NCI-H2227 (cell line): ENCODE measurements around the gene SLC22A14.

Experiments
- DNase-seq: peaks from one replicate; lab custom pipeline; 2025; ENCODE audit not compliant: unreplicated experiment; lab: John Stamatoyannopoulos, UW

The SLC22A14 gene

GRCh38 chr3:38343797-38344594 is 61.9 kb downstream of the SLC22A14 start:
- DNase-seq = no peak

DNA sequence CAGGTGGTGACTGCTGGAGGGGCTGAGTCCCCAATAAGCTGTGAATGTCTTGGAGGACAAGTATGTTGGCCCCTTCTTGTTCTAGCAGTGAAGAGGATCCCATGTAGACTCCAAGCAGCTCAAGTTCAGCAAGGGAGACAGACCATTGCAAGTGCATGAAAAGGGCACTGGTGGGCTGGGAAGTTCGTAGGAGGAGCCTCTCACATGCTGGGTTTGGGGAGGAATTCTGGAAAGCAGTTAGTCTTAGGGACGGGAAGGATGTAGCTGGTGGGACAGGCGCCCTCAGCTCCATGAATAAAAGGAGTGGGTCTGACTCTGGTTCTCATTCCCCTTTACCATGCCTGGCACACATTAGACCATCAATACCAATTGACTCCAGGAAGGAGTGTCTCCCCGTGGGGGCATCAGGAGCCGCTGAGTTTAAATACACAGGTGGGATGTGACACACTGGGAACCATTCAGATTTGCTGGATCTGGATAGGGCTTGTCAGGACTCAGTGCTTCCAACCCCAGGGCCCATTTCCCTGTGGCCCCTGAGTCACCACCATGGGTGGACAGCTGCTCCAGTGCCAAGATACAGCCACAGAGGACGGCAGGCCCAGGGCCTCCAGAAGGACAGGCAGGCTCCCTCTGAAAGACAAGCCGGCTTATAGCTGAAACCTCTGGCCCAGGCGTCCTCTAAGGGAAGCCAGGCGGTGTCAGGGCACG is 63.9 kb downstream of the SLC22A14 start:
- DNase-seq = no peak

DNA sequence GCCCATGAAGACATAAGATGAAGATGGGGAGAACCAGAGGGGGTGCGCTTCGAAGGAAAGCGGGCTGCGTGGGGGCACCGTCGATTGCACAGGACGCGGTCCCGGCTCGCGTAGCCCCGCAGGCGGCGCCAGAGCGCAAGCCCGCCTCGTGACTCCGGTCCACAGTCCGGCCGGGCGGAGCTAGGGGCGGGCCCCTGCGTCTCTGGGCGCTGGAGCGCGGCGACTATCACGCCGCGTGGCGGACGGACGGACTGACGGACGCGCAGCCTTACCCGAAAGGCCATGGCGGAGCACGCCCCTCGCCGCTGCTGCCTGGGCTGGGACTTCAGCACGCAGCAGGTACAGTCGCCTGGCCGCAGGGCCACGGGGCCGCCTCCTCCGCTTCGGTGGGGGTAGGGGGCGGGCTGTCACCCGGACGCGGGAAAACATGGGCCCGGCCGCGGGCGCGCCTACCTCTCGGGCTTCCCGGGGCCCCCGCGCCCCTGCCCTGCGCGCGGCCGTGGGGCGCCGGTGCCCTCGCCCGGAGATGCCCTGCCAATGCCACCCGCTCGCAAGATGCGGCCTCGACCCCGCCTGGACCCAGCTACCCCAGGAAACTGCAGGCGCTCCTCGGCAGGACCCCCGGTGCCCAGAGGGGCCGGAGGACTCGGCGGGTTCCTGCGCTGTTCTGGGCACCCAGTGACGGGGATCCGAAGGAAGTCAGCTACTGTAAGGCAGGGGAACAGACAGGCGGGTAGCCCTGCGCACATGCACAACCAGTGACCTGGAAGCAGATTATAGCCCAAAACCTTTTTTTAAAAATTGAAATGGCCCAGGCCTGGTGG is 64.7 kb downstream of the SLC22A14 start, which contains the start of gene XYLB:
XYLB (plus strand) TSS at position 199 of the 824 bp plus-strand sequence; CDS start at position 283, 84 bp downstream.
- peak; percentile 88 for DNase-seq

DNA sequence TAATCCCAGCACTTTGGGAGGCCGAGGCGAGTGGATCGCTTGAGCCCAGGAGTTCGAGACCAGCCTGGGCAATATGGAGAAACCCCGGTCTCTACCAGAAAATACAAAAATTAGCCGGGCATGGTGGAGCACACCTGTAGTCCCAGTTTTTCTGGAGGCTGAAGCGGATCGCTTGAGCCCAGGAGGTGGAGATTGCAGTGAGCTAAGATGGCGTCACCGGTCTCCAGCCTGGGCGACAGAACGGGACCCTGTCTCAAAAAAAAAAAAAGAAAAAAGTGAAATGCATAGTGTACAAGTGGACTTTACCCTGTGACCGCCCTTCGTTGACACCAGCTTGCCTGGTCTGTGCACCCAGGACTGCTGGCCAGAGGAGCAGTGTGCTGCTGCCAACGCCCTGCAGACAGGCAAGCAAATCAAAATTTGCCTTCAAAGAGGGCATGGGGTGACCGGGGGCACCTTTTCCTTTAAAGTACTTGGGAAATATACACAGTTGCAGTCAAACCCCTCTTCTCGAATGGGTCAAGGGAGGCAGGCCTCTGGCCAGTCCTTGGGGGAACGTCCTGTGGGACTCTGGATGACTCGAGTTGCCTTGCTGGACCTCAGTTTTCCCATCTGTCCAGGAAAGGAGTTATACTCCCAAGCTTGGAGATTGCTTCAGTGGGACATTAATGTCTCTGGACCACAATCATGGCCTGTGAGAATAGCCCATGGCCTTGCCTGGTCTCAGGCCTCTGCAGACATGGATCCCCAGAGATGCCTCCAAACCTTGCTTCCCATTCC is 65.5 kb downstream of the SLC22A14 start:
- DNase-seq = no peak

GRCh38 chr3:38348903-38349302 is 66.8 kb downstream of the SLC22A14 start:
- no peak for DNase-seq

DNA sequence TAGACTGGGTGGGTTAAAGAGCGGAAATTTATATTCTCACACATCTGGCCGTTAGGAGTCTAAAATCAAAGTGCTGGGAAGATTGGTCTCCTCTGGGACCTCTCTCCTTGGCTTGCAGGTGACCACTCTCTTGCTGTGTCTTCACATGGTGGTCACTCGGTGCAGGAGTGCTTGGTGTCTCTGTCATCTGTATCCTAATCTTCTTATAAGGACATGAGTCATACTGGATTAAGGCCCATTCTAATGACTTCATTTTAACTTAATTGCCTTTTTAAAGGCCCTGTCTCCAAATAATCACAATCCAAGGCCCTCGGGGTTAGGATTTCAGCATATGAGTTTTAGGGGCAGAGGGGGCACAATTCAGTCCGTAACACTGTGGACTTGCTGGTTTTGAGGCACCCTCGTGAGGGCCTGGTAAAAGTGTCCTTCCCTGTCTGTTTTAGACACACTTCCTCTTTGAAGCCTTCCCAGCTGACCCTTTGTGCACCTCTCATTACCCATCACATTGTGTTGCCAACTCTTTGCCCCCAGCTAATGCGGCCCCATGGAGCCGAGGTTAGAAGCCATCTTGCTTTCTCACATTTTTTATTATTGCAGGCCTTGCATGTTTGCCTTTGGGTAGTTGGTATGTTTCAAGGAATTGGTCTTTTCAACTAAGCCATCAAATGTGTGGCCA is 67.7 kb downstream of the SLC22A14 start:
- no peak for DNase-seq

DNA sequence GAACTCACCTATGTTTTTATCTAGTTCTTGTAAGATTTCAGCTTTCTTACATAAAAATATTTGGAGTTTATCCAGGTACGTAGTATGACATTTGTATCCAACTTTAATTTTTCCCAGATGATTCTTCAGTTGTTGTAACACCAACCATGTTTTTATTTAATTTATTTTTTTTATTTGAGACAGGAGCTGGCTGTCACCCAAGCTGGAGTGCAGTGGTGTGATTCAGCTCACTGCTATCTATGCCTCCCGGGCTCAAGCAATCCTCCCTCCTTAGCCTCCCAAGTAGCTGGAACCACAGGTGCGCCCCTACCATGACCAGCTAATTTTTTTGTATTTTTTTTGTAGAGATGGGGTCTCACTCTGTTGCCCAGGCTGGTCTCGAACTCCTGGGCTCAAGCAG is 71.1 kb downstream of the SLC22A14 start:
- no peak for DNase-seq

DNA sequence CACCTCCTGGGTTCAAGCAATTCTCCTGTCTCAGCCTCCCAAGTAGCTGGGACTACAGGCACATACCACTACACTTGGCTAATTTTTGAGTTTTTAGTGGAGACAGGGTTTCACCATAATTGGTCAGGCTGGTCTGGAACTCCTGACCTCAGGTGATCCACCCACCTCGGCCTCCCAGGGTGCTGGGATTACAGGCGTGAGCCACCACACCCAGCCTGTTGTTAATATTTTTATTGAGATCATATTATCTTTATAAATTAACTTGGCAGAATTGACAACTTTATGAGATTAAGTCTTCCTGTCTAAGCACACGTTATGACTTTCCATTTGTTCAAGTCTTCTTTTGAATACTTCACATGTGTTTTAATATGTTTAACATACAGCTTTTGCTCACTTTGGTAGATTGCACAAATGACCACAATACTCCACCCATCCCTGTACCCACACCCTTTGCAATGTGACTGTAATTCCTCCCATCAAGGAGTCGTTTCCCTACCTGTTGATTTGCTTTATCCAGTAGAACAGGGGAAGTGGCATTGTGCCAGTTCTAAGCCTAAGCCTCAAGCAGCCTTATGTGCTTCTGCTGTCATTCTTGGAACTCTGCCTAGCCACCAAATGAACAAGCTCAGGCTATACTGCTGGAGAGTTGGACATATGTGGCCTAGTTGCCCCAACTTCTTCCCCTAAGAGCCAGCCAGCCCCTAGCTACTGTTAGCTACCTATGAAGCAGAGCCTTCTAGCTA is 72.7 kb downstream of the SLC22A14 start:
- DNase-seq = no peak

- no peak for DNase-seq
Observed at GRCh38 chr3:38359038-38359437, 76.9 kb downstream of the SLC22A14 start.

DNA sequence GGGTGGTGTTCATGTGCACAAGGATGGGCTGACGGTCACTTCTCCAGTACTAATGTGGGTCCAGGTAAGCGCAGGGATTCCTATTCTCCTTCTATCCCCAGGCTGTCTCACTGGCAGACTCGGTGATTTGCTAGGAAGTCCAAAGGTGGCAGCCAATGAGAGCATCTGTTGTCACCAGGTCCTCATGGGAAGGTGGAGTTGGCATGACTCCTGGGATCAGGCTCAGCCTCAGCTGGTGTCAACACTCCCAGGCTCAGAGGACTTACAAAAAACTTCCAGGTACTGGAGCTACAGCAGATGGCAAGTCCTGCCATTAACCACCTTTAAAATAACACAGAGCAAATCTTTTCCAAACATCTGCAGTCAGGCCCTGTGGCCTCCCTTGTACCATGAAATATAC is 78.3 kb downstream of the SLC22A14 start:
- no peak for DNase-seq

DNA sequence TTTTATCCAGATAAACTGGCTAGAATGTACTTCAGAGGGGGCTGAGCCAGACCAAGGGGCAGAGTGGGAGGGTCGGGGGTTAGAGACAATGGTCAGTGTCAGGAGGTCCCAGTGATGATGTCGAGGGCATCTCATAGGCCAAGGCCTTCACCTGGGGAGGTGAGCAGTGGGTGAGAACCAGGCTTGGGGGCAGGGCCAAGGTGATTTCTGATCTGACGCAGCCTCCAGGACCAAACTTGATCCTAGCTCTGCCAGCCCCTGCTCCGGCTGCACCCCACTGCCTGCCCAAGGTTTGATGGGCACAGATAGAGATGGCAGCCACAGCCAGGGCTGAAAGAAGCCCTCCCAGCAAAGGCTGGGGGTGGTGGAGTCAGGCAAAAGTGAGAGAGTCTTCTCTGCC is 79.4 kb downstream of the SLC22A14 start:
- DNase-seq = no peak

- DNase-seq = no peak
Observed at GRCh38 chr3:38362825-38363224, 80.7 kb downstream of the SLC22A14 start.

DNA sequence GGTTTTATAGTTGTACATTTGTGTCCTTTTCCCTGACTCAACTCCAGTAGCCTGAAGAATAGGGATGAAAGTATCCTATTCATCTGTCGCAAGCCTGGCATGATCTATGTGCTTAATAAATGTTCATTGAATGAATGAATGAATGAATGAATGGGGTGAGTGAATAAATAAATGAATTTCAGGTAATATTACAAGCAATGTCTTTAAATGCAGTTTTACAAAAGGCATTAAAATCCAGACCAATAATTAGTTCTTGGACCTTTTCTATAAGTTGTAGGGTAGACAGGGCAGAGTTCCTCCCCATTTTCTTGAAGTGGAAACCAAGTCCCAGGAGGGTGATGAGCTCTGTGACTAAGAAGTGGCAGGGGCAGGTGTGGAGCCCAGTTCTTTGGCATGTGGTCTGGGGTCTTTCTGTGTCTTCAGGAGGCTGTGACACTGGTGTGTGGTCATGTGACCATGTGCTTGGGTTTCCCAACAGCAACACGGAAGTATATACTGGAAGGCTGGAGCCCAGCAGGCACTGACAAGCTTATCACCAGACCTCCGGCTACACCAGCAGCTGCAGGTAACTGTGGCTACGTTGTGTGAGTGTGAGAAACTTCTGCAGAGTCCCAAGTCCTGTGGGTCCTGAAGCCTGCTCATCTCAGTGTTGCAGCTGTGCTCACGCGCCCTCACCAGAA is 82.8 kb downstream of the SLC22A14 start:
- DNase-seq = no peak

DNA sequence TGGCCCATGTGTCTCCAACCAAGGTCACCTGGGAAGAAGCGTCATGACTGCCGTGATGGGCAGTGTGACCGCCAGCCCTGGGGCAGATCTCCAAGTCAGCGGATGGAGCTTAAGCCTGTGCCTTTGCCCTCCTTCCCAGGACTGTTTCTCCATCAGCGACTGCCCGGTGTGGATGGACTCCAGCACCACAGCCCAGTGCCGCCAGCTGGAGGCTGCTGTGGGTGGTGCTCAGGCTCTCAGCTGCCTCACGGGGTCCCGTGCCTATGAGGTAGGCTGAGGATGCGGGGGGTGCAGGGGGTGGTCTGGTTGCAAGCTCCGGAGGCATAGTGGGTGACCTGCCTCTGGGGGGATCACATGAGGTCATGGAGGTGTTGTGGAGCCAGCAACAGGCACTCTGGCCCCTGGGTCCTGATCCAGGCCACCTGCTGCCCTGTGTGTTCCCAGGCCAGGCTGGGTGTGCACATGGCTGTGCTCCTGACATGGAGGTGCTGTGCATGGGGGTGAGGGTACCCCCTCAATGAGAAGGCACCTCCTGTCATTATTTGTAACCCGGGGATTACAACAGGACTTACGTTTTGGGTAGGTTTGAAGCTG is 83.5 kb downstream of the SLC22A14 start:
- DNase-seq = no peak

- DNase-seq = no peak
Observed at GRCh38 chr3:38366082-38366481, 84.0 kb downstream of the SLC22A14 start.

DNA sequence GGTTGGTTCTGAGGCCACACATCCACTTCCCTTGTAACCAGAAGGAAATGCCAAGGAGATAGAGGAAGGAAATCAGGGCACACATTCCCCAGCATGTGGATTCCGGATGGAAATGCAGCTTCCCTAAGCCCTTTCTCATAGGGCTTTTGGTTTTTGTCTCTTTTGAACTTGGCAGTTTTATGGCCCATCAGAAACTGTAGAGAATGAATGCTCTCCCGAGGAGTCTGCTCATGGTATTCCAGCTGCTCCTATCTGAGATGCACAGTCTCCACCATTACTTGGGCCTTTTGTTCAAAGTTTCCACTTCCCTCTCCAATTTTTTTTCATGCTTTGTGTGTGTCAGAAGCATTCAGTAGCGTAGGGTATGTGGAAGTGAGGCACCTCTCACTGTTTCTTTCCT is 85.7 kb downstream of the SLC22A14 start:
- DNase-seq = no peak
